Keratinocyte (primary cell): ENCODE data around the gene ACTG1.

Source experiments
- CTCF ChIP-seq, 3 experiments: IDR thresholded peaks in 1 of 3; conservative IDR thresholded peaks in 1 of 3; optimal IDR thresholded peaks in 1 of 3; 2 replicates in 2 of 3; 3 replicates in 1 of 3; pipeline versions ENCODE3 to v1.5.1; 2011; ENCODE audit warnings: low read length in 3 of 3, mild to moderate bottlenecking in 3 of 3, moderate library complexity in 2 of 3, control low read depth in 1 of 3, inconsistent platforms in 1 of 3; ENCODE audit not compliant: insufficient read depth in 2 of 3; ENCODE audit errors: extremely low read depth in 1 of 3
- EZH2 ChIP-seq: IDR thresholded peaks from one replicate; pipeline ENCODE4 v1.6.1; 2012; ENCODE audit warnings: inconsistent platforms, mild to moderate bottlenecking, low read length, moderate library complexity

DNA sequence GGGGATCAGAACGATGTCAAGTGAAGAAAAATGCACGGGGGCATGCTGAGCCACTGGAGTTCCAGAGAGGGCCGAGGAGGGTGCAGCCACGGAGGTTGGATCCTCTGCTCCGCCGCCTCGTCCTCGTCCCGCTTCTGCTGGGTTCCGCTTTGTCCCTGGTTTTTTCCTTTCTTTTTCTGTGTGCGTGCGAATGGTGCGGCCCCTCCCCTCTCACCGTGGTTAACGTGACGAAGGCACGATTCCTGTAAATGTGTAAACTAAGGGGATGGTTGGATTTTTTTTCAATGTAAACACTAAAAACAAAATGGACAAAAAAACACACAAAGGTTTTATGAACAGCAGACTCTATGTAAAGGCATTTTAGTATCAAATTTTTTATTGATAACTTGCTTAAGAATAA is 46.7 kb downstream of the ACTG1 start:
- no peak for TF ChIP-seq CTCF (optimal IDR thresholded peaks at IDR 0.05 in 1 of 3, IDR thresholded peaks at IDR 0.05 in 1 of 3, conservative IDR thresholded peaks at IDR 0.05 in 1 of 3; ENCODE audit: extremely low read depth in 1 of 3, insufficient read depth in 2 of 3, low read length in 3 of 3)
- no peak for TF ChIP-seq EZH2
